Measurements from ENCODE around the gene FNDC3B.

DNA sequence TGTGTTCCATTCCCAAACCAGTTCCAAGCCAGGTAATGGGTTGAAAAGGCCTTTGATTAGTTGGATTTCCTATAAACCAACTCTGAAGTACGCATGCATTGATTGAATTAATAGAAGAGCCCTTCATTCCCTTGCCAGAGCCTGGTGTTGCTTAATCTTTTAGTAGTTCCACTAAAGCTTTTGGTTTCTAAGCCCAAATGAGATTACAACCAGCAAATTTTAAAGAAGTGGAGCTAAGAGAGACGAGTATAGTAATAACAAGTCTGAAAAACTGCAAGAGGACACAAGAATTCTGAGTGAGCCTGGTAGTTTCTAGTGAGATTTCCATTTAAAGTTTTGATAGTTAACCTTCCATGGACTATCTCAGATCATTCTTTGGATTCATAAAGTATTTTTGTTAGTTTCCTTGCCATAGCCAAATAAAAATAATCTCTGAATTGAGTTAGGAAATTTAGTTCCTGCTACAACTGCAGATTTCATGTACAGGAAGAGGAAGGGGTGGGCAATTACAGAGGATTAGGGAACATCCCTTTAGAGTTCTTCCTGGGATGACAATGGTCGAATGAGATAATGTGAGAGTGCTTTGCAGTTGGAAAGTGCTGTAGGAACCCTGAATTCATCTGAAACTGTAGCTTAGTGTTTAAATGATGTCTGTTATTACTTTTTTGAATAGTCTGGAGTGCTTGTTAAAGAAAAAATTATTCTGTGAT, 136.8 kb downstream of the FNDC3B start:
- TF ChIP-seq, protein P1, sequence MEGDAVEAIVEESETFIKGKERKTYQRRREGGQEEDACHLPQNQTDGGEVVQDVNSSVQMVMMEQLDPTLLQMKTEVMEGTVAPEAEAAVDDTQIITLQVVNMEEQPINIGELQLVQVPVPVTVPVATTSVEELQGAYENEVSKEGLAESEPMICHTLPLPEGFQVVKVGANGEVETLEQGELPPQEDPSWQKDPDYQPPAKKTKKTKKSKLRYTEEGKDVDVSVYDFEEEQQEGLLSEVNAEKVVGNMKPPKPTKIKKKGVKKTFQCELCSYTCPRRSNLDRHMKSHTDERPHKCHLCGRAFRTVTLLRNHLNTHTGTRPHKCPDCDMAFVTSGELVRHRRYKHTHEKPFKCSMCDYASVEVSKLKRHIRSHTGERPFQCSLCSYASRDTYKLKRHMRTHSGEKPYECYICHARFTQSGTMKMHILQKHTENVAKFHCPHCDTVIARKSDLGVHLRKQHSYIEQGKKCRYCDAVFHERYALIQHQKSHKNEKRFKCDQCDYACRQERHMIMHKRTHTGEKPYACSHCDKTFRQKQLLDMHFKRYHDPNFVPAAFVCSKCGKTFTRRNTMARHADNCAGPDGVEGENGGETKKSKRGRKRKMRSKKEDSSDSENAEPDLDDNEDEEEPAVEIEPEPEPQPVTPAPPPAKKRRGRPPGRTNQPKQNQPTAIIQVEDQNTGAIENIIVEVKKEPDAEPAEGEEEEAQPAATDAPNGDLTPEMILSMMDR (IDR thresholded peaks at IDR 0.05; ENCODE audit: low read length), result no peak
- TF ChIP-seq EZH2 (IDR thresholded peaks at IDR 0.05; ENCODE audit: borderline replicate concordance, low read length), result no peak

All from OCI-LY1 (cell line).